Measurements from ENCODE around the gene IRX4.

Gene IRX4

GRCh38 chr5:1913578-1913977, 30.9 kb upstream of the IRX4 start:
- ATAC-seq, result no peak

- ATAC-seq, result no peak
Observed at GRCh38 chr5:1912951-1913565, 30.3 kb upstream of the IRX4 start.

GRCh38 chr5:1911773-1912235, 29.1 kb upstream of the IRX4 start:
- no peak for ATAC-seq

- no peak for ATAC-seq
Observed at GRCh38 chr5:1910861-1911772, 28.4 kb upstream of the IRX4 start.

DNA sequence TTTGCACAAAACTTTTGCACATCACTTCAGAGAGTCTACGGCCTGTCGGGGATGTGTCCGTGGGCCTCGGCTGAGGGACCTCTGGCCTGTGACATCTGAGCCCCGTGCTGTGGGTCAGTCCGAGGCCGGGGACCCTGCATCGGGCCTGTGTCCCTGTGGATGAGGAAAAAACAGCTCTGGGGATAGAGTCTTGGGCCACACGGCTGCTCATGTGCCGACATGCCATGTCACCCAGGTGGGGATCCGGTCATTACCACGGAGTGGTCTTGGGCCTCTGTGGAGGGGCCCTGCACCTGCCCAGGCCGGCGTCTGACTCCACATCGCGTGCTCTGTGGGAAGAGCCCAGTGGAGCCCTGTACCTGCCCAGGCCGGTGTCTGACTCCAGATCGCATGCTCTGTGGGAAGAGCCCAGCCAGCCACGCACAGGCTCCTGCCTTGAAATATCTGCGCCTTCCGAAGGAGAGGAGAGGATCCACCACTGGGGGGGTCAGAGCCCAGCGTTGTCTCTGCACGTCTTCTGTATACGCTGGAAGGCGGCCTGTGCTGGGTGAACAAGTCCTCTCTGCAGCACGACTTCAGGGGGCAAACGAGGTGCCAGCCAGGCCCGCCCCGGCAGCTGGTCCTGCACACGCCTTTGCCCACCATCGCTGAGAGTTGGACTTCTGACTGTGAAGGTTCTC, 27.5 kb upstream of the IRX4 start:
- no peak for ATAC-seq

- ATAC-seq, result no peak
Observed at GRCh38 chr5:1909346-1909985, 26.7 kb upstream of the IRX4 start.

GRCh38 chr5:1908931-1909330, 26.2 kb upstream of the IRX4 start:
- ATAC-seq, result no peak

DNA sequence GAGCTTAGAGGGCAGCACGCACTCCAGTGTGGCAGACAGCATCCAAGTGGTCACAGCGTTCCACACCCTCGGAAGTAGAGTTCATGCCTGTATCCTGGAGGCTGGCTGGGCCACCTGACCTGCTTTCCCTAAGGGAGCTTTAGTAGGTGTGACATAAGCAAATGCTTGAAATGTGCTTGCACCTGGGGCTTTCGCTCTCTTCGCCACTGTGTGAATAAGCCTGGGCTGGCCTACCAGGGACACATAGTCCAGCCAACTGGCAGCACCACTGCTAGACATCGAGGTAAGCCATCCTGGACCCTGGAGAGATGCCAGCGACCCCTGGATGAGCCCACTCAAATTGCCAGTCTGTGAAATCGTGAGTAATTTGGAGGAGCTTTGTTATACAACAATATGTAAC, 24.9 kb upstream of the IRX4 start:
- no peak for ATAC-seq

- ATAC-seq, result no peak
Observed at GRCh38 chr5:1905108-1905507, 22.4 kb upstream of the IRX4 start.

DNA sequence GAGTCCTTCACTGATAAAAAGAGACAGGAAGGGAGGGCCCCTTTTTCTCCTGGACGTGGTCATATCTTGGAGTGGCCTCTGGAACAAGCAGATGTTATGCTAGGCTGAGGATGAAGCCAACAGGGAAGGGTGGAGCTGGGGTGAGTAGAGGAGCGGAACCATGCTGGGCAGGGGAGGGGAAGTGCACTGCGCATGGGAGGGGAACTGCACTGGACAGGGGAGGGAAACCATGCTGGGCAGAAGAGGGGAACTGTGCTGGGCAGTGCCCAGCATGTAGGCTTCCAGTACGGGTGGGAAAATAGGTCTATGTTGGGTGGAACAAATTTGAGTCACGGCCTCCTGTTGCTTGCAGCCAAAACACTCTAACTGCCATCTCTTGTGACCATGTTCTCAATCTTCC, 19.3 kb upstream of the IRX4 start:
- ATAC-seq, result no peak

DNA sequence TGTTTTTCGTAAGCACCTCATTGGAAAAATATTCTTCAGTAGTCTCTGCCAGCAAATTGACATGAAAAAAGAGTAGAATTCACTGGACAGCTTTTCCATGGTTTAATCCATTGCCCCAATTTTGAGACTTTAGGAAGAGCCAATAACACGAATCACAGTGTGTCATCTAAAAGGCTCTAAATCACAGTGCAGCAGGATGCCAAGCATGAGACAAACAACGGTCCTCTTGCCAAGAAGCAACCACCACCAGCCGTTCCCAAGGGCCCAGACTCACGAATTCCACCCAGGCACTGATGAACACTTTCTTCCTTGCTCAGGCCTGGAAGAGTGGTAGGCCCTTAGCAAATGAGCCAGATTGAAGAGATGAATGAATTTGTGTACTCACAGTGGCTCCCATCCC, 18.3 kb upstream of the IRX4 start:
- no peak for ATAC-seq

- ATAC-seq, result no peak
Observed at GRCh38 chr5:1899201-1899600, 16.5 kb upstream of the IRX4 start.

DNA sequence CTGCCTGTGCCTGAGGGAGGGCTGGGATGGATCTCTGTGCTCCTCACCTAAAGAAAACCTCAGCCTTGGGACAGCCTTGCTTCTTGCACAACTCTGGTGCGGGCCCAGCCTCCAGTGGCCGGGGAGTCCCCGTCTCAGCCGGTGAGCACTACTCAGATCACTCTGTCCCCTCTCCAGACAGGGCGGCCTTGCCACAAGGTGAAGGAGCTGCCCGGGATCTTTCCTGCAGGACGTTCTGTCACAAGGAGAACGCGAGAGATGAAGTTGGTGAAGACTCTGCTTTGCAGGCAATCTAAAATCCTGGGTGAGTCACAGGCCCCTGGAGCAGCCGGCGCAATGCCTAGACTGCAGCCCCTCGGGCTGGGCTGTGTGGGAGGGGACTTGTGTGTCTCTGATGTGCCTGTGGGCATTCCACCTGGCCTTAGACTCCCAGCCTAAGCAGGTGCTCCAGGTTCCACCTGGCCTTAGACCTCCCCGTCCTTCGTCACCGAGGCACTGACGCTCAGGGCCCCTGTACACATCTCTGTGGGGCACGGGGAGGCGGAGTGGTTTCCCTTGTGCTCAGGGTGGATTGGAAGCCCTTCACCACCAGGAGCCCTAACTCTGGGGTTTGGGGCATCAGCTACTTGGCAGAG, 15.2 kb upstream of the IRX4 start:
- no peak for ATAC-seq

DNA sequence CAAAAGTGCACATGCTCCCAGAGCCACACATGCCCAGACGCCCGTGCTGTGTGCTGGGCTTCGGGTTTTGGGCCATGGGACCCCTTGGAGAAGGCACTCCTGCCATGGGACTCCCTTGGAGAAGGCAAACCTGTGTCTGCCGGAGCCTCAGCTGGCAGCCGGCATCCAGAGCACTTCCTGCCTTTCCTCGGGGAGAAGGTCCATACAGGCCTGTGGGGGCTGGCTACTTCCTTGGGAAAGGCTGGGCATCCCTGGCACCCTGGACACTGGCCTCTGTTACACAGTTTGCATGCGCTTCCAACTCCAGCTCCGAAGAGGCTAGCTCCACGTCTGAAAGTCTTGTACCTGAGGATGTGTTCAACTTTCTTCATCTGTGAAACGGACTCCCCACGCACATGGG, 14.7 kb upstream of the IRX4 start:
- no peak for ATAC-seq

GRCh38 chr5:1896602-1897376, 14.1 kb upstream of the IRX4 start:
- ATAC-seq, result no peak

GRCh38 chr5:1895739-1896420, 13.2 kb upstream of the IRX4 start:
- ATAC-seq, result no peak

DNA sequence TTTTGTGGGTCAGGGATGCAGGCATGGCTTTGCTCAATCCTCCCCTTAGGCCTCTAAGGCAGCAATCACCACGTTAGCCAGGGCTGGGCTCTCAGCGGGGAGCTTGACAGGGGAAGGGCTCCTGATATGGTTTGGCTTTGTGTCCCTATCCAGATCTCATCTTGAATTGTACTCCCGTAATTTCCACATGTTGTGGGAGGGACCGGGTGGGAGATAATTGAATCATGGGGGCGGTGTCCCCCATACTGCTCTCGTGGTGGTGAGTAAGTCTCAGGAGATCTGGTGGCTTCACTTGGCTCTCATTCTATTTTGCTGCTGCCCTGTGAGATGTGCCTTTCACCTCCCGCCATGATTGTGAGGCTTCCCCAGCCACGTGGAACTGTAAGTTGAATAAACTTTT, 11.5 kb upstream of the IRX4 start:
- no peak for ATAC-seq

GRCh38 chr5:1893754-1894153, 11.0 kb upstream of the IRX4 start:
- no peak for ATAC-seq

DNA sequence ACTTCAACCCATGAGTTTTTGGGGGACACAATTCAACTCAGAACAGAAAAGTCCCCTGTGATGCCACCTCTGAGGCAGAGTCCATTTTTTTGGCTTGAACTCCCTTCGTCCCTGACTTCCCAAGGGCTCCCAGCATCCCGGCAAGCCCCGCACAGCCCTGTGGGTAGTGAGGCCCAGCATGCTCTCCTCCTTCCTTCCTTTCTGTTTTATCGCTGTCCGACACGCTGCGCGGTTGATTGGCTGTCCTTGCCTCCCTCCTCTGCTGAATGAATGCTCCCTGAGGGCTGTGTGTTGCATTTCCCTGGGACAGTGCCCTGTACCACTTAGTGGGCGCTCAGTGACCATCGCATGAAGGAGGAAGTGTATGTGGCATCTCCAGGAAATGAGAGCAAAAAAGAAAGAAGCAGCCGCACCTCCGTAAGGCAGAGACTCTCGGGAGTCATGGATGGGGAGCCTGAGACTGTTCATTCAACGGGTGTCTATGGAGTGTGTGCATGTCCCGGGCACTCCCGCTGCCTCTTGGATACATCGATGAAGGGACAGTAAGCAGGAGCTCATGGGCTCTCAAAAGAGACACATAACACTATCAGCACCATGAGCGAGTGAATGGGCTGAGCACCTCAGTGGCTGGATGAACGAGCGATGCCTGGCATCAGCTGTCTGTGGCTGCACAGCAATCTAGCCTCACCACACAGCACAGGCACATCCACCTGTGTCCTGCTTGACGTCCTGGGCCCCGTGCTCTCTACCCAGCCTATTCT, 10.1 kb upstream of the IRX4 start:
- no peak for ATAC-seq

GRCh38 chr5:1892211-1892610, 9.5 kb upstream of the IRX4 start:
- no peak for ATAC-seq

GRCh38 chr5:1891391-1891790, 8.7 kb upstream of the IRX4 start:
- no peak for ATAC-seq
